ENCODE results near the gene MAN2A1.

DNA sequence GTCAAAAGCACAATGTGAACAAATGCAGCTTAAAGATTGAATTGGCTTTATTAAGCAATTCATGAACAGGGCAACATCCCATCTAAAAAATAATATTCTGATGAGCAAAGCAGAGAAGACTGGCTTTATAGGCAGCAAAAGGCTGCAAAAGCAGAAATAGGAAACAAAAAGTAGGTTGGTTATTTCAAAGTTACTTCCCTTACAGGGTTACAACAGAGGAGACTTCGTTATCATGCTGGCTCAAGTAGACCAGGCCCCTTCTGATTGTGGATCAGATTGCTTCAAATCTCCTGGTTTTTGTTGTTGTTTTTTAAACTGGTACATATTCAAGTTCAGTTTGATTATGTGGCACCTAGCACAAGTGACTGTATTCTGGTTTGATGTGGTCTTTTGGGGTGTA, 73.1 kb downstream of the MAN2A1 start:
- TF ChIP-seq EZH2 (IDR thresholded peaks at IDR 0.05; ENCODE audit: borderline replicate concordance, insufficient read depth, low read length, poor library complexity, severe bottlenecking) (no peak), TAF1 (IDR thresholded peaks at IDR 0.05; ENCODE audit: low read depth) (no peak), POLR2AphosphoS5 (IDR thresholded peaks at IDR 0.05) (no peak), EP300 (conservative IDR thresholded peaks at IDR 0.05; ENCODE audit: poor library complexity, severe bottlenecking) (no peak), RAD21 (conservative IDR thresholded peaks at IDR 0.05) (no peak)
- TF ChIP-seq, protein P1, sequence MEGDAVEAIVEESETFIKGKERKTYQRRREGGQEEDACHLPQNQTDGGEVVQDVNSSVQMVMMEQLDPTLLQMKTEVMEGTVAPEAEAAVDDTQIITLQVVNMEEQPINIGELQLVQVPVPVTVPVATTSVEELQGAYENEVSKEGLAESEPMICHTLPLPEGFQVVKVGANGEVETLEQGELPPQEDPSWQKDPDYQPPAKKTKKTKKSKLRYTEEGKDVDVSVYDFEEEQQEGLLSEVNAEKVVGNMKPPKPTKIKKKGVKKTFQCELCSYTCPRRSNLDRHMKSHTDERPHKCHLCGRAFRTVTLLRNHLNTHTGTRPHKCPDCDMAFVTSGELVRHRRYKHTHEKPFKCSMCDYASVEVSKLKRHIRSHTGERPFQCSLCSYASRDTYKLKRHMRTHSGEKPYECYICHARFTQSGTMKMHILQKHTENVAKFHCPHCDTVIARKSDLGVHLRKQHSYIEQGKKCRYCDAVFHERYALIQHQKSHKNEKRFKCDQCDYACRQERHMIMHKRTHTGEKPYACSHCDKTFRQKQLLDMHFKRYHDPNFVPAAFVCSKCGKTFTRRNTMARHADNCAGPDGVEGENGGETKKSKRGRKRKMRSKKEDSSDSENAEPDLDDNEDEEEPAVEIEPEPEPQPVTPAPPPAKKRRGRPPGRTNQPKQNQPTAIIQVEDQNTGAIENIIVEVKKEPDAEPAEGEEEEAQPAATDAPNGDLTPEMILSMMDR (IDR thresholded peaks at IDR 0.05; ENCODE audit: poor library complexity, severe bottlenecking): no peak
- TF ChIP-seq, protein P2, sequence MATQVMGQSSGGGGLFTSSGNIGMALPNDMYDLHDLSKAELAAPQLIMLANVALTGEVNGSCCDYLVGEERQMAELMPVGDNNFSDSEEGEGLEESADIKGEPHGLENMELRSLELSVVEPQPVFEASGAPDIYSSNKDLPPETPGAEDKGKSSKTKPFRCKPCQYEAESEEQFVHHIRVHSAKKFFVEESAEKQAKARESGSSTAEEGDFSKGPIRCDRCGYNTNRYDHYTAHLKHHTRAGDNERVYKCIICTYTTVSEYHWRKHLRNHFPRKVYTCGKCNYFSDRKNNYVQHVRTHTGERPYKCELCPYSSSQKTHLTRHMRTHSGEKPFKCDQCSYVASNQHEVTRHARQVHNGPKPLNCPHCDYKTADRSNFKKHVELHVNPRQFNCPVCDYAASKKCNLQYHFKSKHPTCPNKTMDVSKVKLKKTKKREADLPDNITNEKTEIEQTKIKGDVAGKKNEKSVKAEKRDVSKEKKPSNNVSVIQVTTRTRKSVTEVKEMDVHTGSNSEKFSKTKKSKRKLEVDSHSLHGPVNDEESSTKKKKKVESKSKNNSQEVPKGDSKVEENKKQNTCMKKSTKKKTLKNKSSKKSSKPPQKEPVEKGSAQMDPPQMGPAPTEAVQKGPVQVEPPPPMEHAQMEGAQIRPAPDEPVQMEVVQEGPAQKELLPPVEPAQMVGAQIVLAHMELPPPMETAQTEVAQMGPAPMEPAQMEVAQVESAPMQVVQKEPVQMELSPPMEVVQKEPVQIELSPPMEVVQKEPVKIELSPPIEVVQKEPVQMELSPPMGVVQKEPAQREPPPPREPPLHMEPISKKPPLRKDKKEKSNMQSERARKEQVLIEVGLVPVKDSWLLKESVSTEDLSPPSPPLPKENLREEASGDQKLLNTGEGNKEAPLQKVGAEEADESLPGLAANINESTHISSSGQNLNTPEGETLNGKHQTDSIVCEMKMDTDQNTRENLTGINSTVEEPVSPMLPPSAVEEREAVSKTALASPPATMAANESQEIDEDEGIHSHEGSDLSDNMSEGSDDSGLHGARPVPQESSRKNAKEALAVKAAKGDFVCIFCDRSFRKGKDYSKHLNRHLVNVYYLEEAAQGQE (IDR thresholded peaks at IDR 0.05; ENCODE audit: borderline replicate concordance): no peak

Data from neural cell (in vitro differentiated cells).